HG03439 (cell line): Measurements from ENCODE around the gene KLHL41.
"Not testable (repeated sequence)": the region's sequence is repeated elsewhere in the genome, so short reads cannot be mapped to it uniquely, and the experiment has no call there.

Source experiments
- ATAC-seq: cut with Tn5 transposase; IDR thresholded peaks from one replicate; pipeline ENCODE4 v1.9.1; 2021; ENCODE audit warnings: mild to moderate bottlenecking, moderate library complexity; ENCODE audit not compliant: unreplicated experiment

The KLHL41 gene

DNA sequence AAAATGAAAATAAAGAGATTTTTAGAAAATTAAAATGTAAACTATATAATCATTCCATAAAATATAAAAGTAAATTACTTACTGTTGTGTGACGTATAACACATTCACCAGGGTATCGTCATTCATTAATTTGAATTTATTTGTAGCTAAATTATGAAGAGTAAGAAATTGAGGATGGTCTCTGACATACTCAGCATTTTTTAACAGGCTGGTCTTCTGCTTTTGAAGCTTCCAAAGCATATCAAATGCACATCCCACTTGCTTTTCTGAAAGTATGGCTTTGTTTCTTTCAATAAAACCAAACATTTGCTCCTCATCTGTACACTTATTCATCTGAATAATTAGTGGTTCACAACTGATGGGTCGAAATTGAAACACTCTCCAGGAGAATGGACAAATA, 62.1 kb downstream of the KLHL41 start:
- no peak for ATAC-seq

DNA sequence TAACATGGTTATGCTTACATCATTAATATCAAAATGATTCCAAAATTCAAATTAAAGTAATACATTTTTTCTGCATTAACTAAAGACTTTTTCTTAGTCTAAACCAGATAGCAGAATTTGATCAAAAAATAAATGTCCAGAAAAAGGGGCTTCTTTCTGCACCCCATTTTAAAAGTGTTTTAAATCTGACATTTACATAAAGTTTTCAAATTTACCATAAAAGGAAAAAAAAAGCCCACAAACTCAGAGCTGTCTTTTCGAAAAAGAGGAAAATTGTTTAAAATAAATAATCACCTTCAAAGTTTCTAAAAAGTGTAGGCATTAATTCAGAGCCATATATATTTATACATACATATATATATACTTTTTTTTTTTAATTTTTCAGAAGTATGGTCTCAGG, 62.7 kb downstream of the KLHL41 start:
- no peak for ATAC-seq

DNA sequence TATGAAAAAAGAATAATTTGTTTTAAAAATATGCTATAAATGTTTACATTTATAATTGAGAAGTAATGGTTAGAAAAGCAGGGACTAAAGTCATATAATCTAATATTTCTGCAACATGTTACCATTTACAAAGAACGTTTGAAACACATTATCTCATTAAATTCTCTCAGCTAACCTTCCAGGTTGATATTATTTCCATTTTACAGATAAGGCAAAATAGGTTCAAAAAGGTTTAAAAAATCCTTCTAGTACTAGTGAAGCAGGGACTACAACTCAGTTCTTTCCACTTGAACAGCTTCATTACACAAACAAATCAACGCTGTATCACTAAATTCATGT, 63.3 kb downstream of the KLHL41 start:
- no peak for ATAC-seq

DNA sequence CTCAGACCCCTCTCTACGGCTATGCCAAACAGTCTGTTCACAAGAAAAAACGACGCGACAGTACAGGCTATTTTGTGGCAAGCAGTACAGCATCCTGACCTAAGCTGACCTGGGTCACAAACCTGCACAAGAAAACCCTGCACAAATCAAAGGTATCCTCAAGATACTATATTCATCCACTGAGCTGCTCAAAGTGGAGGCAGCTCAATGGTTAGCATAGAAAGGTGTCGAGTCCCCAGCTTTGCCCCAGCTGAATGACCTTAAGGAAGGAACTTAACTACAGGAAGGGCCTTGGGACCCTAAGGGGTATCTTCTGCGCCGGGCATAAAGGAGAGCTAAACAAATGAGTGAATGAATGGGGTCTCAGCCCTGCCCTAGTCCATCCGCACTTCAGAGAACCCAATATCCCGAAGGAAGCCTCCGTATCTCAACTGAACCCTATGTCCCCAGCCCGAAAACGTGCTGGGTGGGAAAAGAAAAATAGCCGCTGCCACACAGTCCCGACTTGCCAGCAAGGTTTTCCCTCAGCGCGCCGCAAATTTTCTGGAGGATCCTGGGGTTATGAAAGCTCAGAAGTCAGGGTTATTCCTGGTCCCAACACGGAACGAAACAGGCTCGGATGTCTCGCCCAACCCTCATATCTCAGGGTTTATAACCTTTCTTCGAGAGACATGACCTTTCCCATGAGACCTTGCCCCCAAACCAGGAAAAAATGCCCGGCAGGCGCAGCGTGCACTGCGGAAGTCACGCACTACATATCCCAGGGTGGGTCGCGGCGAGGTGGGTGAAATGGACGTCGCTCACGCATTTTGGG, 63.9 kb downstream of the KLHL41 start, which contains the start of gene FASTKD1:
Gene FASTKD1 (minus strand): TSS at position 706 of the 814 bp plus-strand sequence. CDS start 1,836 bp downstream, outside the sequence.
- peak; percentile 97 for ATAC-seq

DNA sequence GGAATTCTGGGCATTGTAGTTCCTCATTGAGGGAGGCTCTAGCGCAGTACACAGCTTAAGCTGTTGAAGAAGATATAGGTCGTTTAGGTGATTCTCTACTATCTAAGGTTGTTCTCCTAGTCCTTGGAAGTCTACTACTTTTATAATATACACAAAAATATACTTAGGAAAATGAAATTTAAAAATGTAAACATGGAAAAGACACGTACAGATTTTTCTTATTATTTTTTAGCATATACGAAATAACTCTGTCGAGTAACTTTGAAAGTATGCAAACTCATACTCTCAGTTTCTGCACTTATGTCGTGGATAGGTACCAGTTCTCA, 64.4 kb downstream of the KLHL41 start:
- ATAC-seq, result no peak

DNA sequence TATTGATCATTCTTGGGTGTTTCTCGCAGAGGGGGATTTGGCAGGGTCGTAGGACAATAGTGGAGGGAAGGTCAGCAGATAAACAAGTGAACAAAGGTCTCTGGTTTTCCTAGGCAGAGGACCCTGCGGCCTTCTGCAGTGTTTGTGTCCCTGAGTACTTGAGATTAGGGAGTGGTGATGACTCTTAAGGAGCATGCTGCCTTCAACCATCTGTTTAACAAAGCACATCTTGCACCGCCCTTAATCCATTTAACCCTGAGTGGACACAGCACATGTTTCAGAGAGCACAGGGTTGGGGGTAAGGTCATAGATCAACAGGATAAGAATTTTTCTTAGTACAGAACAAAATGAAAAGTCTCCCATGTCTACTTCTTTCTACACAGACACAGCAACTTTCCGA, 65.0 kb downstream of the KLHL41 start:
- not testable (repeated sequence) for ATAC-seq

DNA sequence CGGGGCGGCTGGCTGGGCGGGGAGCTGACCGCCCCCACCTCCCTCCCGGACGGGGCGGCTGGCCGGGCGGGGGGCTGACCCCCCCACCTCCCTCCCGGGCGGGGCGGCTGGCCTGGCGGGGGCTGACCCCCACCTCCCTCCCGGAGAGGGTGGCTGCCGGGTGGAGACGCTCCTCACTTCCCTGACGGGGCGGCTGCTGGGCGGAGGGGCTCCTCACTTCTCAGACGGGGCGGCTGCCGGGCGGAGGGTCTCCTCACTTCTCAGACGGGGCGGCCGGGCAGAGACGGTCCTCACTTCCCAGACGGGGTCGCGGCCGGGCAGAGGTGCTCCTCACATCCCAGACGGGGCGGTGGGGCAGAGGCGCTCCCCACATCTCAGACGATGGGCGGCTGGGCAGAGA, 65.8 kb downstream of the KLHL41 start:
- ATAC-seq, result not testable (repeated sequence)
